CD14-positive monocyte (primary cell): ENCODE results near the gene C16orf92. TPM values are rescaled to one million over a fixed set of nuclear protein-coding genes. Genes with fewer than 3 reads are reported as not detected.
"Not testable (repeated sequence)": the region's sequence is repeated elsewhere in the genome, so short reads cannot be mapped to it uniquely, and the experiment has no call there.

ENCODE experiments used
- DNase-seq, 3 donors: peaks; one replicate each; pipeline ENCODE4 v3.0.0-alpha.2; 2011 to 2022
- H2AFZ ChIP-seq: 2 replicates; pipeline ENCODE4 v1.6.0; 2012; ENCODE audit warnings: mild to moderate bottlenecking, low read depth, low read length, inconsistent platforms; ENCODE audit not compliant: insufficient read depth, poor library complexity, severe bottlenecking
- H3K27ac ChIP-seq, 2 donors: 1 replicate in 1 of 2; 2 replicates in 1 of 2; pipeline ENCODE4 v1.5.1; 2012 to 2013; ENCODE audit warnings: low read length in 2 of 2, control low read depth in 1 of 2, inconsistent platforms in 1 of 2, low read depth in 1 of 2, mild to moderate bottlenecking in 1 of 2
- H3K27me3 ChIP-seq, 2 donors: one replicate each; pipeline versions ENCODE4 v1.6.0 to v1.6.1; 2011 to 2013; ENCODE audit warnings: low read length in 2 of 2; ENCODE audit not compliant: control insufficient read depth in 2 of 2, insufficient read depth in 2 of 2
- H3K36me3 ChIP-seq, 2 donors: replicated peaks in 1 of 2; 1 replicate in 1 of 2; 2 replicates in 1 of 2; pipeline versions ENCODE4 v1.5.1 to v1.6.1; 2012 to 2013; ENCODE audit warnings: low read length in 2 of 2, control low read depth in 1 of 2, inconsistent platforms in 1 of 2, mild to moderate bottlenecking in 1 of 2; ENCODE audit not compliant: insufficient read depth in 2 of 2, control insufficient read depth in 1 of 2
- H3K4me1 ChIP-seq, 2 donors: 1 replicate in 1 of 2; 2 replicates in 1 of 2; pipeline versions ENCODE4 v1.5.1 to v1.6.1; 2012 to 2013; ENCODE audit warnings: low read length in 2 of 2, control low read depth in 1 of 2, inconsistent platforms in 1 of 2, mild to moderate bottlenecking in 1 of 2, moderate library complexity in 1 of 2; ENCODE audit not compliant: insufficient read depth in 2 of 2, control insufficient read depth in 1 of 2
- H3K4me2 ChIP-seq: replicated peaks from 2 replicates; pipeline ENCODE3; 2012; ENCODE audit warnings: low read length, moderate library complexity, mild to moderate bottlenecking; ENCODE audit not compliant: poor library complexity, severe bottlenecking; ENCODE audit errors: extremely low read depth
- H3K4me3 ChIP-seq, 3 experiments: fragments of 200-600 bp in 1 of 3; sonication (generic) in 1 of 3; replicated peaks in 1 of 3; 1 replicate in 2 of 3; 2 replicates in 1 of 3; pipeline ENCODE4 v1.5.1; 2011 to 2013; ENCODE audit warnings: low read length in 3 of 3, mild to moderate bottlenecking in 3 of 3, control low read depth in 2 of 3, low read depth in 2 of 3, inconsistent platforms in 1 of 3, moderate library complexity in 1 of 3
- H3K79me2 ChIP-seq: 2 replicates; pipeline ENCODE4 v1.6.0; 2012; ENCODE audit warnings: mild to moderate bottlenecking, control low read depth, inconsistent platforms, low read length, moderate library complexity; ENCODE audit not compliant: insufficient read depth
- H3K9ac ChIP-seq: 2 replicates; pipeline ENCODE4 v1.6.0; 2017; ENCODE audit warnings: low read length, mild to moderate bottlenecking; ENCODE audit not compliant: insufficient read depth, poor library complexity, severe bottlenecking
- H3K9me3 ChIP-seq, 2 donors: replicated peaks in 1 of 2; 1 replicate in 1 of 2; 2 replicates in 1 of 2; pipeline versions ENCODE4 v1.5.1 to v1.6.1; 2012 to 2013; ENCODE audit warnings: low read length in 2 of 2, control low read depth in 1 of 2; ENCODE audit not compliant: control insufficient read depth in 1 of 2, insufficient read depth in 1 of 2
- H4K20me1 ChIP-seq: 2 replicates; pipeline ENCODE4 v1.6.0; 2012; ENCODE audit warnings: mild to moderate bottlenecking, low read length, control low read depth, moderate library complexity; ENCODE audit not compliant: insufficient read depth
- H3K27ac Mint-ChIP-seq, 7 donors: one replicate each; pipeline ENCODE4 v1.8.0; 2020; ENCODE audit warnings: mild to moderate bottlenecking in 7 of 7, mixed read lengths in 7 of 7, moderate library complexity in 6 of 7, inconsistent platforms in 2 of 7
- H3K27me3 Mint-ChIP-seq, 3 donors: one replicate each; pipeline ENCODE4 v1.8.0; 2021 to 2022; ENCODE audit warnings: low read depth in 3 of 3, mild to moderate bottlenecking in 3 of 3, mixed read lengths in 3 of 3, moderate library complexity in 3 of 3, inconsistent platforms in 1 of 3
- H3K36me3 Mint-ChIP-seq, 2 donors: one replicate each; pipeline ENCODE4 v1.8.0; 2020; ENCODE audit warnings: mixed read lengths in 2 of 2, inconsistent platforms in 1 of 2, mild to moderate bottlenecking in 1 of 2
- H3K4me1 Mint-ChIP-seq: one replicate; pipeline ENCODE4 v1.8.0; 2020; ENCODE audit warnings: mild to moderate bottlenecking, mixed read lengths
- H3K4me3 Mint-ChIP-seq, 2 donors: one replicate each; pipeline ENCODE4 v1.8.0; 2020; ENCODE audit warnings: mild to moderate bottlenecking in 2 of 2, mixed read lengths in 2 of 2, moderate library complexity in 1 of 2
- H3K9me3 Mint-ChIP-seq, 7 donors: one replicate each; pipeline ENCODE4 v1.8.0; 2020 to 2022; ENCODE audit warnings: mixed read lengths in 7 of 7, mild to moderate bottlenecking in 6 of 7, moderate library complexity in 6 of 7, inconsistent platforms in 2 of 7
- WGBS: methylation state at CpG from one replicate; pipeline ENCODE4 v1.1.5; 2013; ENCODE audit warnings: missing lambda C conversion rate; ENCODE audit not compliant: insufficient coverage; 5-methylcytosine and 5-hydroxymethylcytosine counted together
- intact Hi-C, 2 donors: fragments of 100-400 bp; cut with micrococcal nuclease; formaldehyde crosslinking; loops; one replicate each; pipeline versions ENCODE4 v1.15.0 to v1.15.1; 2023
- polyA plus RNA-seq, 3 donors: library from polyadenylated mRNA; depleted of rRNA in 1 of 3; unstranded in 2 of 3; stranded (reverse) in 1 of 3; fragments of 300-500 nt in 2 of 3; fragments of >200 nt in 1 of 3; fragmentation: Illumina TruSeq in 2 of 3; gene quantifications; 1 replicate in 2 of 3; 2 replicates in 1 of 3; pipeline ENCODE4 v1.2.3, GENCODE V29; 2012 to 2021
- TF ChIP-seq, protein P1 (sequence below): fragments of 200-600 bp; IDR thresholded peaks from one replicate; pipeline ENCODE4 v1.8.0; 2022; ENCODE audit warnings: antibody characterized with exemption, mild to moderate bottlenecking

Gene C16orf92
- polyA plus RNA-seq, 3 donors = not detected

DNA sequence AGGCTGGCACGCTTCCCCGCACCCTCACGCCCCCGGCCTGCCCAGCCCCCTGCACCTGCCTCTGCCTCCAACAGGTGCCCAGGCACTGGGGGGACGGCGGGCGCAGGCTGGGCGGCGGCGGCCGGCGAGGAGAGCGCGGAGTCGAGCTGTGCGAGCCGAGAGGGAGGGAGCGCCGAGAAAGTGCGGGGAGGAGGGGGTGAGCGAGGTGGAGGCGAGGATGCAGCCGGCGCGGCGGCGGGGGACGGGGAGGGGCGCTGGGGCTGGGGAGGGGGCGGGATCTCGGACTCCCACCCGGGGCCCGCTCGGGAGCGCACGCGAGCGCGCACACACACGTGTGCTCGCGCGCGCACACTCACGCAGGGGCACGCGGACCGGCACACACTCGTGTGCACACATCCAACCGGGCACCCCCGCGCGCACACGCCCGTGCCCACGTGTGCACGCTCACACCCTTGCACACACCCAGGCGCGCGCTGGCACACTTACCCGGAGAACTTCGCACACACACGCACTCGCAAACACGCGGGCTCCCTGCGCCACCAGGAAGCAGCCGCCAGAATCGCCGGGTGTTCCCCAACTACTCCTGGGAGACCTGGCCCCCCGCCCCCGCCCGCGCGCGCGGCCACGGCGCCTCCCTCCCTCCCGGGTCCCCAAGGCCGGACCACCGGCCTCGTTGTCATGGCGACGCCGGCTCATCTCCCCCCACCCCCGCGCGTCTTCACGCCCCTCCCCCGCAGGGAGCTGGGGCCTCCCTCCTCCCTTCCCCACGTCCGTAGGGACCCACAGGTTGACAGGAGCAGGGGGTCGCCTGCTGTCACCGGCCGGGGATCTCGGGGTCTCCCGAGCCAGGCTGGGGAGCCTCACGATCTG is 11.9 kb upstream of the C16orf92 start, which contains the start of gene DOC2A:
Gene DOC2A, minus strand, starts transcription at position 184 of the 870 bp plus-strand sequence. CDS start 805 bp downstream, outside the sequence.
- H3K4me2 ChIP-seq = peak within 1 kb of the TSS; percentile 74
- Mint-ChIP-seq H3K9me3 (peaks cover 0 to 17% (median 3%) of the 10 kb centered on the region in 7 donors), H3K4me1 (peaks cover 7% of the 10 kb centered on the region), H3K4me3 (peak within 1 kb of the TSS; percentile 61 to 83), H3K36me3 (peaks cover 2 to 4% of the 10 kb centered on the region in 2 donors), H3K27me3 (peaks cover 38 to 67% (median 51%) of the 10 kb centered on the region in 3 donors), H3K27ac (no peak within 1 kb of the TSS)
- H3K9me3 ChIP-seq = peaks cover 0 to 12% of the 10 kb centered on the region in 2 donors
- WGBS = 0% methylated on average over 41 of the region's 99 CpGs
- intact Hi-C loops = no loop called here
- peaks cover 18 to 39% of the 10 kb centered on the region in 2 donors for H3K27me3 ChIP-seq
- no peaks in the 10 kb centered on the region for H3K36me3 ChIP-seq
- H3K27ac ChIP-seq = no peak within 1 kb of the TSS
- no peak for DNase-seq
- peak within 1 kb of the TSS; percentile 8 to 63 (median 9) for H3K4me3 ChIP-seq
- peaks cover 10 to 17% of the 10 kb centered on the region in 2 donors for H3K4me1 ChIP-seq
- H3K9ac ChIP-seq = no peak within 1 kb of the TSS
- no peaks in the 10 kb centered on the region for H4K20me1 ChIP-seq
- TF ChIP-seq, protein P1, sequence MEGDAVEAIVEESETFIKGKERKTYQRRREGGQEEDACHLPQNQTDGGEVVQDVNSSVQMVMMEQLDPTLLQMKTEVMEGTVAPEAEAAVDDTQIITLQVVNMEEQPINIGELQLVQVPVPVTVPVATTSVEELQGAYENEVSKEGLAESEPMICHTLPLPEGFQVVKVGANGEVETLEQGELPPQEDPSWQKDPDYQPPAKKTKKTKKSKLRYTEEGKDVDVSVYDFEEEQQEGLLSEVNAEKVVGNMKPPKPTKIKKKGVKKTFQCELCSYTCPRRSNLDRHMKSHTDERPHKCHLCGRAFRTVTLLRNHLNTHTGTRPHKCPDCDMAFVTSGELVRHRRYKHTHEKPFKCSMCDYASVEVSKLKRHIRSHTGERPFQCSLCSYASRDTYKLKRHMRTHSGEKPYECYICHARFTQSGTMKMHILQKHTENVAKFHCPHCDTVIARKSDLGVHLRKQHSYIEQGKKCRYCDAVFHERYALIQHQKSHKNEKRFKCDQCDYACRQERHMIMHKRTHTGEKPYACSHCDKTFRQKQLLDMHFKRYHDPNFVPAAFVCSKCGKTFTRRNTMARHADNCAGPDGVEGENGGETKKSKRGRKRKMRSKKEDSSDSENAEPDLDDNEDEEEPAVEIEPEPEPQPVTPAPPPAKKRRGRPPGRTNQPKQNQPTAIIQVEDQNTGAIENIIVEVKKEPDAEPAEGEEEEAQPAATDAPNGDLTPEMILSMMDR = no peak
- H2AFZ ChIP-seq = peak within 1 kb of the TSS; percentile 59
- no peaks in the 10 kb centered on the region for H3K79me2 ChIP-seq

DNA sequence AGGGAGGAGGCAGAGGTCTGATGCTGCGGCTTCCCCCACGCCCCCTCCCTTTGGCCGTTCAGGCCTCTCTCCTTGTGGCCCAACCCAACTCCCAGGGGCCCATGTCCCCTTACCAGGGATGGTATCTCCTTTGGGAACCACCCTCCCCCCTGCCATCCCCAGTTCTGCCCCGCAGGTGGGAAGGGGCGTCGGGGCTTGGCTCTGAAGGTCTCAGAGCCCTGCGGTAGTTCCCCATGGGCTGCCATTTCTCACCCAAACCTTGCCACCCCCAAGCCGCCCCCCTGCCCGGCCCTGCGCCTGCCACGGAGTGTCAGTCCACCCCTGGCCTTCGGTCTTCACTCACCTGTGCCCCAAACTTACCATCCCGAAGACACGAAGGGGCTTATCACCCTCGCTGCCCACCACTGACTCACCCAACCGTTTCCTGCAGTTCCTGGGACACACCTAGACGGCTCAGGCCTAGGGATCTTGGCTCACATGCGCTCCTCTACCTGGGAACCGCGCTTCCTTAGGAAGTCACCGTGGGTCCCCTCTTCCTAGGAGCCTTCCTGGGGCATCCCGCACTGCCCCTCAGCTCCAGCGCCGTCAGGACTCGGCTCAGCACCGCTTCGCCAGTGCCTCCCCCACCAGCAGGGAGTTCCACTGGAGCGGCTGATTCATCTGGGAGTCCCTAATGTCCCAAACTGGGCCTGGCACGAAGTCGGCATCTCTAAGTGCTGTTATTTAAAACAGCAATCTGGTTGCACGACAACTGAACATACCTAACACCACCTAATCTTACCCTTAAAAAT is 11.1 kb upstream of the C16orf92 start:
- H3K27me3 Mint-ChIP-seq = peaks cover 38 to 67% (median 54%) of the 10 kb centered on the region in 3 donors
- no peak overlapping the region for H3K9ac ChIP-seq
- peaks cover 0 to 17% (median 3%) of the 10 kb centered on the region in 7 donors for H3K9me3 Mint-ChIP-seq
- peaks cover 7% of the 10 kb centered on the region for H3K4me1 Mint-ChIP-seq
- H3K27me3 ChIP-seq = peaks cover 18 to 39% of the 10 kb centered on the region in 2 donors
- peak overlapping the region; percentile 45 to 83 for H3K4me3 Mint-ChIP-seq
- no peak overlapping the region for H3K27ac ChIP-seq
- TF ChIP-seq, protein P1 = no peak
- peak overlapping the region in 1 of 3 experiments; percentile 63 for H3K4me3 ChIP-seq
- peaks cover 0 to 12% of the 10 kb centered on the region in 2 donors for H3K9me3 ChIP-seq
- H3K4me2 ChIP-seq = peak overlapping the region; percentile 74
- H3K27ac Mint-ChIP-seq = no peak overlapping the region
- H3K36me3 ChIP-seq = no peaks in the 10 kb centered on the region
- H4K20me1 ChIP-seq = no peaks in the 10 kb centered on the region
- WGBS = 25% methylated on average over 27 of the region's 31 CpGs
- peaks cover 0 to 2% of the 10 kb centered on the region in 2 donors for H3K36me3 Mint-ChIP-seq
- DNase-seq = no peak
- peaks cover 10 to 17% of the 10 kb centered on the region in 2 donors for H3K4me1 ChIP-seq
- H2AFZ ChIP-seq = peak overlapping the region; percentile 46
- no peaks in the 10 kb centered on the region for H3K79me2 ChIP-seq
- intact Hi-C loops = no loop called here

DNA sequence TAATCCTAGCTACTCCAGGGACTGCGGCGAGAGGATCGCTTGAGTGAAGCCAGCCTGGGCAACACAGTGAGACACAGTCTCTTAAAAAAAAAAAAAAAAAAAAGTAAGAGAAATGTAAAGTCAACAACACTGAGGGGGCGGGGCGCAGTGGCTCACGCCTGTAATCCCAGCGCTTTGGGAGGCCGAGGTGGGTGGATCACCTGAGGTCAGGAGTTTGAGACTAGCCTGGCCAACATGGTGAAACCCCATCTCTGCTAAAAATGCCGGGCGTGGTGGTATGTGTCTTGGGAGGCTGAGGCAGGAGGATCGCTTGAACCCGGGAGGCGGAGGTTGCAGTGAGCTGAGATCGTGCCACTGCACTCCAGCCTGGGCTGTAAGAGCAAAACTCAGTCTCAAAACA is 10.4 kb upstream of the C16orf92 start:
- DNase-seq, H3K27ac Mint-ChIP-seq, H3K9ac ChIP-seq, H2AFZ ChIP-seq, H3K79me2 ChIP-seq, H3K4me3 ChIP-seq, intact Hi-C loops, H4K20me1 ChIP-seq, H3K4me2 ChIP-seq, H3K27ac ChIP-seq, H3K36me3 Mint-ChIP-seq, H3K36me3 ChIP-seq, H3K4me1 Mint-ChIP-seq: not testable (repeated sequence)
- Histone ChIP-seq H3K4me1 (peaks cover 10 to 17% of the 10 kb centered on the region in 2 donors), H3K9me3 (peaks cover 0 to 12% of the 10 kb centered on the region in 2 donors), H3K27me3 (peaks cover 18 to 39% of the 10 kb centered on the region in 2 donors)
- peaks cover 2 to 17% (median 3%) of the 10 kb centered on the region in 7 donors for H3K9me3 Mint-ChIP-seq
- WGBS = 89% methylated on average over 5 of the region's 14 CpGs
- H3K4me3 Mint-ChIP-seq = peak overlapping the region in 1 of 2 donors; percentile 83
- peaks cover 38 to 67% (median 54%) of the 10 kb centered on the region in 3 donors for H3K27me3 Mint-ChIP-seq
